H9 (cell line): ENCODE measurements around the gene ARSI. TPM values are rescaled to one million over a fixed set of nuclear protein-coding genes. Genes with fewer than 3 reads are reported as not detected.

Experiments used
- DNase-seq: peaks from one replicate; pipeline ENCODE4 v3.0.0-alpha.2; 2017
- H2AFZ ChIP-seq: one replicate; pipeline ENCODE4 v1.6.1; 2013; ENCODE audit warnings: mild to moderate bottlenecking, low read length, control low read depth, moderate library complexity
- H2AK5ac ChIP-seq: 2 replicates; pipeline ENCODE4 v1.6.1; 2013; ENCODE audit warnings: low read length, control low read depth, mixed read lengths; ENCODE audit not compliant: insufficient read length
- H2BK120ac ChIP-seq: one replicate; pipeline ENCODE4 v1.6.1; 2013; ENCODE audit warnings: low read depth, mild to moderate bottlenecking, low read length, control low read depth, inconsistent platforms; ENCODE audit not compliant: poor library complexity, severe bottlenecking
- H2BK12ac ChIP-seq: 2 replicates; pipeline ENCODE4 v1.6.1; 2013; ENCODE audit warnings: low read length, control low read depth, mixed read lengths, low read depth; ENCODE audit not compliant: insufficient read length
- H2BK15ac ChIP-seq: 2 replicates; pipeline ENCODE4 v1.6.1; 2013; ENCODE audit warnings: low read depth, low read length, control low read depth
- H2BK20ac ChIP-seq: one replicate; pipeline ENCODE4 v1.6.1; 2013; ENCODE audit warnings: low read depth, mild to moderate bottlenecking, low read length, control low read depth, inconsistent platforms; ENCODE audit not compliant: poor library complexity, severe bottlenecking
- H2BK5ac ChIP-seq: 2 replicates; pipeline ENCODE4 v1.6.1; 2013; ENCODE audit warnings: low read length, control low read depth, mixed read lengths; ENCODE audit not compliant: insufficient read length
- H3K14ac ChIP-seq: 2 replicates; pipeline ENCODE4 v1.6.1; 2013; ENCODE audit warnings: low read length, control low read depth; ENCODE audit not compliant: insufficient read depth
- H3K18ac ChIP-seq: 2 replicates; pipeline ENCODE4 v1.6.1; 2013; ENCODE audit warnings: low read depth, mild to moderate bottlenecking, mixed read lengths, low read length, control low read depth; ENCODE audit not compliant: insufficient read length
- H3K23ac ChIP-seq: 2 replicates; pipeline ENCODE4 v1.6.1; 2013; ENCODE audit warnings: low read length, control low read depth, mixed read lengths, low read depth; ENCODE audit not compliant: insufficient read length
- H3K23me2 ChIP-seq: 2 replicates; pipeline ENCODE4 v1.6.1; 2013; ENCODE audit warnings: low read depth, mild to moderate bottlenecking, mixed read lengths, low read length, control low read depth; ENCODE audit not compliant: insufficient read length, poor library complexity, severe bottlenecking
- H3K27ac ChIP-seq: 2 replicates; pipeline ENCODE4 v1.5.1; 2013; ENCODE audit warnings: low read length, control low read depth, mixed read lengths, low read depth; ENCODE audit not compliant: insufficient read length
- H3K27me3 ChIP-seq: 2 replicates; pipeline ENCODE4 v1.6.1; 2013; ENCODE audit warnings: low read length, control low read depth, inconsistent platforms; ENCODE audit not compliant: insufficient read depth
- H3K4ac ChIP-seq: 2 replicates; pipeline ENCODE4 v1.6.1; 2013; ENCODE audit warnings: low read depth, mild to moderate bottlenecking, control low read depth, inconsistent platforms, low read length, moderate library complexity
- H3K4me1 ChIP-seq: 2 replicates; pipeline ENCODE4 v1.6.1; 2013; ENCODE audit warnings: low read length, control low read depth, inconsistent platforms; ENCODE audit not compliant: insufficient read depth
- H3K4me2 ChIP-seq: 2 replicates; pipeline ENCODE4 v1.6.1; 2013; ENCODE audit warnings: low read length, control low read depth, mixed read lengths; ENCODE audit not compliant: insufficient read length, insufficient read depth
- H3K56ac ChIP-seq: 2 replicates; pipeline ENCODE4 v1.6.1; 2013; ENCODE audit warnings: low read depth, mild to moderate bottlenecking, mixed read lengths, low read length, control low read depth; ENCODE audit not compliant: insufficient read length
- H3K79me1 ChIP-seq: 2 replicates; pipeline ENCODE4 v1.6.1; 2013; ENCODE audit warnings: low read depth, mild to moderate bottlenecking, moderate library complexity, low read length, control low read depth, inconsistent platforms; ENCODE audit not compliant: insufficient read depth, poor library complexity, severe bottlenecking
- H3K79me2 ChIP-seq: 2 replicates; pipeline ENCODE4 v1.6.1; 2013; ENCODE audit warnings: low read length, control low read depth, inconsistent platforms; ENCODE audit not compliant: insufficient read depth
- H3K9ac ChIP-seq: 2 replicates; pipeline ENCODE4 v1.6.1; 2013; ENCODE audit warnings: low read length, control low read depth, mixed read lengths; ENCODE audit not compliant: insufficient read length; ENCODE audit errors: extremely low read depth
- H3K9me3 ChIP-seq: one replicate; pipeline ENCODE4 v1.6.1; 2013; ENCODE audit warnings: low read depth, low read length, inconsistent platforms; ENCODE audit not compliant: control insufficient read depth
- H3T11ph ChIP-seq: one replicate; pipeline ENCODE4 v1.6.1; 2013; ENCODE audit warnings: mild to moderate bottlenecking, low read length, control low read depth, inconsistent platforms
- H4K20me1 ChIP-seq: one replicate; pipeline ENCODE4 v1.6.1; 2013; ENCODE audit not compliant: control insufficient read depth, insufficient read length, insufficient read depth
- H4K5ac ChIP-seq: 2 replicates; pipeline ENCODE4 v1.6.1; 2013; ENCODE audit warnings: low read depth, mild to moderate bottlenecking, mixed read lengths, low read length, control low read depth; ENCODE audit not compliant: insufficient read length
- H4K8ac ChIP-seq: replicated peaks from 2 replicates; pipeline ENCODE4 v1.6.1; 2013; ENCODE audit warnings: low read length, control low read depth, mixed read lengths, low read depth; ENCODE audit not compliant: insufficient read length
- H4K91ac ChIP-seq: 2 replicates; pipeline ENCODE4 v1.6.1; 2013; ENCODE audit warnings: low read depth, mild to moderate bottlenecking, moderate library complexity, mixed read lengths, low read length, control low read depth; ENCODE audit not compliant: insufficient read length
- H3K27ac Mint-ChIP-seq, 3 experiments: 2 replicates in 2 of 3; 3 replicates in 1 of 3; pipeline ENCODE4 v1.8.0; 2020 to 2021; ENCODE audit warnings: mixed read lengths in 3 of 3, mild to moderate bottlenecking in 1 of 3, moderate library complexity in 1 of 3
- H3K27me3 Mint-ChIP-seq: 2 replicates; pipeline ENCODE4 v1.8.0; 2021; ENCODE audit warnings: low read depth, mild to moderate bottlenecking, moderate library complexity, mixed read lengths
- H3K36me3 Mint-ChIP-seq, 3 experiments: 2 replicates in 2 of 3; 3 replicates in 1 of 3; pipeline ENCODE4 v1.8.0; 2020 to 2021; ENCODE audit warnings: low read depth in 3 of 3, mixed read lengths in 3 of 3; ENCODE audit not compliant: insufficient read depth in 1 of 3
- H3K4me1 Mint-ChIP-seq, 2 experiments: 2 replicates each; pipeline ENCODE4 v1.8.0; 2020; ENCODE audit warnings: mixed read lengths in 2 of 2
- H3K4me3 Mint-ChIP-seq, 2 experiments: 2 replicates in 1 of 2; 3 replicates in 1 of 2; pipeline ENCODE4 v1.8.0; 2020 to 2021; ENCODE audit warnings: mild to moderate bottlenecking in 2 of 2, mixed read lengths in 2 of 2, moderate library complexity in 1 of 2
- H3K9me3 Mint-ChIP-seq, 2 experiments: 2 replicates in 1 of 2; 3 replicates in 1 of 2; pipeline ENCODE4 v1.8.0; 2020; ENCODE audit warnings: mild to moderate bottlenecking in 2 of 2, mixed read lengths in 2 of 2, moderate library complexity in 1 of 2
- WGBS: extraction: QIAGEN DNeasy Blood & Tissue Kit; methylation state at CpG from one replicate; pipeline ENCODE4 v1.1.7; 2013; ENCODE audit warnings: missing lambda C conversion rate, low lambda C conversion rate, mixed read lengths; ENCODE audit not compliant: insufficient read length; ENCODE audit errors: extremely low coverage; 5-methylcytosine and 5-hydroxymethylcytosine counted together
- total RNA-seq: library from RNA; stranded (reverse); gene quantifications from 2 replicates; pipeline ENCODE4 v1.2.1, GENCODE V29; 2021
- TF ChIP-seq, protein P1 (sequence below): fragments of 200-600 bp; sonication (generic); conservative IDR thresholded peaks from 3 replicates; pipeline ENCODE4 v1.8.0; 2021; ENCODE audit warnings: antibody characterized with exemption, mild to moderate bottlenecking

ARSI gene
- total RNA-seq, 1 experiment from 2014 or later: 1.7 TPM

DNA sequence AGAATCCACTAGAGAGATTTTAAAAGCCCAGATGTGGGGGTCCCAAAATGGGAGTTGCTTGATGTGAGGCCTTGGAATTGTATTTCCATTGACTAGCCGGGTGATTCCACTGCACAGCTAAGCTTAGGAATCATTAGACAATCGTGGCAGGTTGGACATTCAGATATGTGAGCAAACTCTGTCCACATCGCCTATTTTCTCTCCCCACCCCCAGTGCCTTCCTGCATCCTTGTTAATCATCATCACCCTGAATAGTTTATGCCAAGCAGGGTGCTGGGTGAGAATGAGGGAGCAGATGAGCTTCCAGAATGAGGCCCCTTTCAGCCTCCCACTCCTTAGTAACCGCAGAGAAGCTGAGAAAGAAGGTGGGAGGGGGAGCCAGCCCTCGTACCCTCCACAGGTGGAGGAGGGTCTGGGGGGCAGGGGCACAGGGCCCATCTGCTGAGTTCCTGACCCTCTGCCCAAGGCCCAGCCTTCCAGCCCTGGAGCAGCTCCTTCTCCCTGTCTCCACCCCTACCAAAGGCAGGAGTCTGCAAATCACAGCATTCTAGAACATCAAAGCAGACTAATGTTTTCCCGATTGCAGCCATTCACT is 47.1 kb upstream of the ARSI start:
- no peaks in the 10 kb centered on the region for H4K20me1 ChIP-seq
- peaks cover 6 to 13% of the 10 kb centered on the region in 2 experiments for H3K4me1 Mint-ChIP-seq
- H3K27ac ChIP-seq: no peak overlapping the region
- H3T11ph ChIP-seq: no peak overlapping the region
- H3K18ac ChIP-seq: no peak overlapping the region
- no peak overlapping the region for H2BK15ac ChIP-seq
- no peak overlapping the region for H2AK5ac ChIP-seq
- no peak overlapping the region for H4K5ac ChIP-seq
- H3K9ac ChIP-seq: no peak overlapping the region
- no peak overlapping the region for H4K8ac ChIP-seq
- H2BK5ac ChIP-seq: no peak overlapping the region
- H3K27ac Mint-ChIP-seq: no peak overlapping the region
- peaks cover 3% of the 10 kb centered on the region for H3K27me3 Mint-ChIP-seq
- no peak overlapping the region for H3K23ac ChIP-seq
- H3K27me3 ChIP-seq: no peaks in the 10 kb centered on the region
- H3K9me3 Mint-ChIP-seq: no peaks in the 10 kb centered on the region
- no peak overlapping the region for H3K14ac ChIP-seq
- H3K9me3 ChIP-seq: no peaks in the 10 kb centered on the region
- H2BK12ac ChIP-seq: no peak overlapping the region
- no CpG with 5 or more reads among the region's 6 CpGs for WGBS
- H4K91ac ChIP-seq: no peak overlapping the region
- no peak for DNase-seq
- no peaks in the 10 kb centered on the region for H3K79me1 ChIP-seq
- no peaks in the 10 kb centered on the region for H3K4me1 ChIP-seq
- no peak overlapping the region for H3K56ac ChIP-seq
- H3K4me3 Mint-ChIP-seq: no peak overlapping the region
- H3K23me2 ChIP-seq: no peaks in the 10 kb centered on the region
- no peaks in the 10 kb centered on the region for H3K79me2 ChIP-seq
- H3K36me3 Mint-ChIP-seq: no peaks in the 10 kb centered on the region
- no peak overlapping the region for H2BK20ac ChIP-seq
- H2BK120ac ChIP-seq: no peak overlapping the region
- H3K4me2 ChIP-seq: no peak overlapping the region
- TF ChIP-seq, protein P1, sequence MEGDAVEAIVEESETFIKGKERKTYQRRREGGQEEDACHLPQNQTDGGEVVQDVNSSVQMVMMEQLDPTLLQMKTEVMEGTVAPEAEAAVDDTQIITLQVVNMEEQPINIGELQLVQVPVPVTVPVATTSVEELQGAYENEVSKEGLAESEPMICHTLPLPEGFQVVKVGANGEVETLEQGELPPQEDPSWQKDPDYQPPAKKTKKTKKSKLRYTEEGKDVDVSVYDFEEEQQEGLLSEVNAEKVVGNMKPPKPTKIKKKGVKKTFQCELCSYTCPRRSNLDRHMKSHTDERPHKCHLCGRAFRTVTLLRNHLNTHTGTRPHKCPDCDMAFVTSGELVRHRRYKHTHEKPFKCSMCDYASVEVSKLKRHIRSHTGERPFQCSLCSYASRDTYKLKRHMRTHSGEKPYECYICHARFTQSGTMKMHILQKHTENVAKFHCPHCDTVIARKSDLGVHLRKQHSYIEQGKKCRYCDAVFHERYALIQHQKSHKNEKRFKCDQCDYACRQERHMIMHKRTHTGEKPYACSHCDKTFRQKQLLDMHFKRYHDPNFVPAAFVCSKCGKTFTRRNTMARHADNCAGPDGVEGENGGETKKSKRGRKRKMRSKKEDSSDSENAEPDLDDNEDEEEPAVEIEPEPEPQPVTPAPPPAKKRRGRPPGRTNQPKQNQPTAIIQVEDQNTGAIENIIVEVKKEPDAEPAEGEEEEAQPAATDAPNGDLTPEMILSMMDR: no peak
- H3K4ac ChIP-seq: no peak overlapping the region
- no peak overlapping the region for H2AFZ ChIP-seq
